Measurements from ENCODE around the gene IL37.

DNA sequence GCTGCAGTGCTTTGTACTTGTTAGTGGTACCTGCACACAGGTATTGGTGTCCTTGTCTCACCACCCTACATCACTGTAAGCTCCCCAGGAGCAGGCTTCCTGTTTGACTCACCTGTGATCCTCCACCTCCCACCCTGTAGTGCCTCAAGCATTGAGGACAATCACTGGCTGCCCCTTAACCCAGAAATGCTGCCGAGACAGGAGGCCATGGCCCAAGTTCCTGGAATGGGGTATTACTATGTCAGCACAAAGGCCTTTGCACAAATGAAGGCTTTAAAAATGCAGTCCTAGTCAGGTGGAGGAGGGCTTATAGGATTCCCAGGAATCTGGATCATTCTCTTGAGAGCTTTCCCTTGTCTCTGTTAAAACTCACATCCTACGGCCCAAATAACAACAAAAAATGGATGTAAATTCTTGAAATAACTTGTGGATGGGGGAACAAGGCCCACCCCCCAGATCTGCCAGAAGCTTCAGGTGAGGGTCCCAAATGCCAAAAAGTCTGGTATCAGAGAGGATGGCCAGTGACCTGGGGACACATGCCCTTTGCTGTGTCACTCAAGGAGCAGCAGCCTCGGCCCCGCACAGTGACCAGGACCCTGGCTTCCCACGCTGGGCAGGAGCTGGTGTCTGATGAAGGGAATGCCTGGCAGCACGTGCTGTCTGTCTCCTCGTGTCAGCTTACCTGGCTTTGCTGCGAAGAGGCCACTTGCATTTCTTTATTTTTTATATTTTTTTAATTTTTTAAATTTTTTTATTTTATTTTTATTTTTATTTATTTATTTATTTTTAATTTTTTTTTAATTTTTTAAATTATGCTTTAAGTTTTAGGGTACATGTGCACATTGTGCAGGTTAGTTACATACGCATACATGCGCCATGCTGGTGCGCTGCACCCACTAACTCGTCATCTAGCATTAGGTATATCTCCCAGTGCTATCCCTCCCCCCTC is 3.7 kb upstream of the IL37 start:
- no peak for TF ChIP-seq CEBPB (IDR thresholded peaks at IDR 0.05)
- TF ChIP-seq, protein P1, sequence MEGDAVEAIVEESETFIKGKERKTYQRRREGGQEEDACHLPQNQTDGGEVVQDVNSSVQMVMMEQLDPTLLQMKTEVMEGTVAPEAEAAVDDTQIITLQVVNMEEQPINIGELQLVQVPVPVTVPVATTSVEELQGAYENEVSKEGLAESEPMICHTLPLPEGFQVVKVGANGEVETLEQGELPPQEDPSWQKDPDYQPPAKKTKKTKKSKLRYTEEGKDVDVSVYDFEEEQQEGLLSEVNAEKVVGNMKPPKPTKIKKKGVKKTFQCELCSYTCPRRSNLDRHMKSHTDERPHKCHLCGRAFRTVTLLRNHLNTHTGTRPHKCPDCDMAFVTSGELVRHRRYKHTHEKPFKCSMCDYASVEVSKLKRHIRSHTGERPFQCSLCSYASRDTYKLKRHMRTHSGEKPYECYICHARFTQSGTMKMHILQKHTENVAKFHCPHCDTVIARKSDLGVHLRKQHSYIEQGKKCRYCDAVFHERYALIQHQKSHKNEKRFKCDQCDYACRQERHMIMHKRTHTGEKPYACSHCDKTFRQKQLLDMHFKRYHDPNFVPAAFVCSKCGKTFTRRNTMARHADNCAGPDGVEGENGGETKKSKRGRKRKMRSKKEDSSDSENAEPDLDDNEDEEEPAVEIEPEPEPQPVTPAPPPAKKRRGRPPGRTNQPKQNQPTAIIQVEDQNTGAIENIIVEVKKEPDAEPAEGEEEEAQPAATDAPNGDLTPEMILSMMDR (IDR thresholded peaks at IDR 0.05): no peak
- no peak for TF ChIP-seq RAD21 (conservative IDR thresholded peaks at IDR 0.05 in 1 of 2, IDR thresholded peaks at IDR 0.05 in 1 of 2)
- TF ChIP-seq, protein P2, sequence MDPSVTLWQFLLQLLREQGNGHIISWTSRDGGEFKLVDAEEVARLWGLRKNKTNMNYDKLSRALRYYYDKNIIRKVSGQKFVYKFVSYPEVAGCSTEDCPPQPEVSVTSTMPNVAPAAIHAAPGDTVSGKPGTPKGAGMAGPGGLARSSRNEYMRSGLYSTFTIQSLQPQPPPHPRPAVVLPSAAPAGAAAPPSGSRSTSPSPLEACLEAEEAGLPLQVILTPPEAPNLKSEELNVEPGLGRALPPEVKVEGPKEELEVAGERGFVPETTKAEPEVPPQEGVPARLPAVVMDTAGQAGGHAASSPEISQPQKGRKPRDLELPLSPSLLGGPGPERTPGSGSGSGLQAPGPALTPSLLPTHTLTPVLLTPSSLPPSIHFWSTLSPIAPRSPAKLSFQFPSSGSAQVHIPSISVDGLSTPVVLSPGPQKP (IDR thresholded peaks at IDR 0.05; ENCODE audit: low read depth, low read length): no peak
- no peak for TF ChIP-seq CBX8 (IDR thresholded peaks at IDR 0.05)
- TF ChIP-seq, protein P3, sequence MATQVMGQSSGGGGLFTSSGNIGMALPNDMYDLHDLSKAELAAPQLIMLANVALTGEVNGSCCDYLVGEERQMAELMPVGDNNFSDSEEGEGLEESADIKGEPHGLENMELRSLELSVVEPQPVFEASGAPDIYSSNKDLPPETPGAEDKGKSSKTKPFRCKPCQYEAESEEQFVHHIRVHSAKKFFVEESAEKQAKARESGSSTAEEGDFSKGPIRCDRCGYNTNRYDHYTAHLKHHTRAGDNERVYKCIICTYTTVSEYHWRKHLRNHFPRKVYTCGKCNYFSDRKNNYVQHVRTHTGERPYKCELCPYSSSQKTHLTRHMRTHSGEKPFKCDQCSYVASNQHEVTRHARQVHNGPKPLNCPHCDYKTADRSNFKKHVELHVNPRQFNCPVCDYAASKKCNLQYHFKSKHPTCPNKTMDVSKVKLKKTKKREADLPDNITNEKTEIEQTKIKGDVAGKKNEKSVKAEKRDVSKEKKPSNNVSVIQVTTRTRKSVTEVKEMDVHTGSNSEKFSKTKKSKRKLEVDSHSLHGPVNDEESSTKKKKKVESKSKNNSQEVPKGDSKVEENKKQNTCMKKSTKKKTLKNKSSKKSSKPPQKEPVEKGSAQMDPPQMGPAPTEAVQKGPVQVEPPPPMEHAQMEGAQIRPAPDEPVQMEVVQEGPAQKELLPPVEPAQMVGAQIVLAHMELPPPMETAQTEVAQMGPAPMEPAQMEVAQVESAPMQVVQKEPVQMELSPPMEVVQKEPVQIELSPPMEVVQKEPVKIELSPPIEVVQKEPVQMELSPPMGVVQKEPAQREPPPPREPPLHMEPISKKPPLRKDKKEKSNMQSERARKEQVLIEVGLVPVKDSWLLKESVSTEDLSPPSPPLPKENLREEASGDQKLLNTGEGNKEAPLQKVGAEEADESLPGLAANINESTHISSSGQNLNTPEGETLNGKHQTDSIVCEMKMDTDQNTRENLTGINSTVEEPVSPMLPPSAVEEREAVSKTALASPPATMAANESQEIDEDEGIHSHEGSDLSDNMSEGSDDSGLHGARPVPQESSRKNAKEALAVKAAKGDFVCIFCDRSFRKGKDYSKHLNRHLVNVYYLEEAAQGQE (IDR thresholded peaks at IDR 0.05): no peak
- no peak for TF ChIP-seq HOXA7 (CRISPR knock-in tag; IDR thresholded peaks at IDR 0.05)
- TF ChIP-seq RNF2 (IDR thresholded peaks at IDR 0.05; ENCODE audit: borderline replicate concordance, low read depth): no peak
- TF ChIP-seq POLR2A (IDR thresholded peaks at IDR 0.05; ENCODE audit: low read length): no peak
- TF ChIP-seq, protein P4, sequence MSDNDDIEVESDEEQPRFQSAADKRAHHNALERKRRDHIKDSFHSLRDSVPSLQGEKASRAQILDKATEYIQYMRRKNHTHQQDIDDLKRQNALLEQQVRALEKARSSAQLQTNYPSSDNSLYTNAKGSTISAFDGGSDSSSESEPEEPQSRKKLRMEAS (IDR thresholded peaks at IDR 0.05): no peak
- TF ChIP-seq MAFK (IDR thresholded peaks at IDR 0.05; ENCODE audit: partially characterized antibody): no peak
- no peak for TF ChIP-seq BHLHE40 (IDR thresholded peaks at IDR 0.05; ENCODE audit: low read depth, low read length)
- no peak for TF ChIP-seq POLR2AphosphoS2 (conservative IDR thresholded peaks at IDR 0.05; ENCODE audit: low read length)
- no peak for TF ChIP-seq ZSCAN20 (CRISPR knock-in tag; IDR thresholded peaks at IDR 0.05)
